ENCODE measurements around the gene CCDC28B.

GRCh38 chr1:32172621-32173245 lies 27.7 kb upstream of the CCDC28B start:
- TF ChIP-seq, protein P1, sequence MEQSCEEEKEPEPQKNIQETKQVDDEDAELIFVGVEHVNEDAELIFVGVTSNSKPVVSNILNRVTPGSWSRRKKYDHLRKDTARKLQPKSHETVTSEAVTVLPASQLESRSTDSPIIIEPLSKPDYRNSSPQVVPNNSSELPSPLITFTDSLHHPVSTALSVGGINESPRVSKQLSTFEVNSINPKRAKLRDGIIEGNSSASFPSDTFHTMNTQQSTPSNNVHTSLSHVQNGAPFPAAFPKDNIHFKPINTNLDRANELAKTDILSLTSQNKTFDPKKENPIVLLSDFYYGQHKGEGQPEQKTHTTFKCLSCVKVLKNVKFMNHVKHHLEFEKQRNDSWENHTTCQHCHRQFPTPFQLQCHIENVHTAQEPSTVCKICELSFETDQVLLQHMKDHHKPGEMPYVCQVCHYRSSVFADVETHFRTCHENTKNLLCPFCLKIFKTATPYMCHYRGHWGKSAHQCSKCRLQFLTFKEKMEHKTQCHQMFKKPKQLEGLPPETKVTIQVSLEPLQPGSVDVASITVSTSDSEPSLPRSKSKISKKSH (CRISPR knock-in tag; IDR thresholded peaks at IDR 0.05; ENCODE audit: borderline replicate concordance), result no peak
- TF ChIP-seq ZHX2 (IDR thresholded peaks at IDR 0.05; ENCODE audit: low read depth) (no peak), ZHX2 (CRISPR knock-in tag; IDR thresholded peaks at IDR 0.05; ENCODE audit: borderline replicate concordance) (no peak), ATF7-NPFF (CRISPR knock-in tag; IDR thresholded peaks at IDR 0.05; ENCODE audit: low read depth) (no peak)
